WTC11 (cell line): Measurements from ENCODE around the gene SASH3. TPM values are rescaled to one million over a fixed set of nuclear protein-coding genes. Genes with fewer than 3 reads are reported as not detected.

Source experiments
- ATAC-seq: fragments of 200-7000 bp; cut with Tn5 transposase; 2 replicates; pipeline ENCODE4 v1.10.0; 2021; ENCODE audit warnings: mild to moderate bottlenecking, moderate library complexity
- CTCF ChIA-PET: fragments of 300-600 bp; sonication (Branson Sonifier 250); formaldehyde crosslinking; loops from one replicate; lab custom pipeline; 2021; ENCODE audit warnings: antibody characterized with exemption; lab: Charles Lee
- POLR2A ChIA-PET: fragments of 350-600 bp; sonication (Branson Sonifier 250); formaldehyde crosslinking; loops from one replicate; lab custom pipeline; 2021; ENCODE audit warnings: antibody characterized with exemption; lab: Charles Lee
- DNase-seq: peaks from one replicate; pipeline ENCODE4 v3.0.0; 2021; ENCODE audit warnings: low spot score
- H3K27ac Mint-ChIP-seq: 2 replicates; pipeline ENCODE4 v1.8.0; 2021; ENCODE audit warnings: mixed read lengths
- H3K27me3 Mint-ChIP-seq: 2 replicates; pipeline ENCODE4 v1.8.0; 2021; ENCODE audit warnings: low read depth, mild to moderate bottlenecking, moderate library complexity, mixed read lengths
- H3K36me3 Mint-ChIP-seq: 2 replicates; pipeline ENCODE4 v1.8.0; 2021; ENCODE audit warnings: mixed read lengths
- H3K4me1 Mint-ChIP-seq: 2 replicates; pipeline ENCODE4 v1.8.0; 2022; ENCODE audit warnings: mixed read lengths
- H3K4me3 Mint-ChIP-seq: 2 replicates; pipeline ENCODE4 v1.8.0; 2021; ENCODE audit warnings: mild to moderate bottlenecking, moderate library complexity, mixed read lengths
- H3K9me3 Mint-ChIP-seq: 2 replicates; pipeline ENCODE4 v1.8.0; 2021; ENCODE audit warnings: mixed read lengths
- AR ChIP-seq: fragments of 250-450 bp; sonication (Bioruptor Pico); IDR thresholded peaks from 2 replicates; pipeline ENCODE4 v1.9.0; 2021; ENCODE audit warnings: mild to moderate bottlenecking
- ATF2 ChIP-seq: sonication (generic); formaldehyde crosslinking; IDR thresholded peaks from 2 replicates; pipeline ENCODE4 v1.8.1; 2022; ENCODE audit warnings: low read depth, missing genetic modification reagents, borderline replicate concordance
- ATF6 ChIP-seq: sonication (generic); formaldehyde crosslinking; IDR thresholded peaks from 2 replicates; pipeline ENCODE4 v1.8.1; 2023; ENCODE audit warnings: mild to moderate bottlenecking, missing genetic modification reagents
- CBFB ChIP-seq: sonication (generic); formaldehyde crosslinking; IDR thresholded peaks from 2 replicates; pipeline ENCODE4 v1.8.1; 2022; ENCODE audit warnings: mild to moderate bottlenecking, low read depth, missing genetic modification reagents
- E2F4 ChIP-seq: sonication (generic); formaldehyde crosslinking; IDR thresholded peaks from 2 replicates; pipeline ENCODE4 v1.8.1; 2022; ENCODE audit warnings: low read depth, mild to moderate bottlenecking, moderate library complexity, missing genetic modification reagents, borderline replicate concordance
- E2F5 ChIP-seq: sonication (generic); formaldehyde crosslinking; IDR thresholded peaks from 2 replicates; pipeline ENCODE4 v1.8.1; 2022; ENCODE audit warnings: mild to moderate bottlenecking, moderate library complexity, missing genetic modification reagents
- ETV6 ChIP-seq: sonication (generic); formaldehyde crosslinking; IDR thresholded peaks from 2 replicates; pipeline ENCODE4 v1.8.1; 2022; ENCODE audit warnings: mild to moderate bottlenecking, missing genetic modification reagents
- GABPB1 ChIP-seq: sonication (generic); formaldehyde crosslinking; IDR thresholded peaks from 2 replicates; pipeline ENCODE4 v1.8.1; 2023; ENCODE audit warnings: mild to moderate bottlenecking, missing genetic modification reagents
- MAX ChIP-seq: sonication (generic); formaldehyde crosslinking; IDR thresholded peaks from 2 replicates; pipeline ENCODE4 v1.8.0; 2022; ENCODE audit warnings: mild to moderate bottlenecking, missing genetic modification reagents
- MLX ChIP-seq: sonication (generic); formaldehyde crosslinking; IDR thresholded peaks from 2 replicates; pipeline ENCODE4 v1.8.1; 2023; ENCODE audit warnings: mild to moderate bottlenecking, missing genetic modification reagents, moderate library complexity
- OVOL2 ChIP-seq: fragments of 250-450 bp; sonication (Bioruptor Pico); IDR thresholded peaks from 2 replicates; pipeline ENCODE4 v1.9.0; 2021; ENCODE audit warnings: mild to moderate bottlenecking, borderline replicate concordance
- PRDM15 ChIP-seq: sonication (generic); formaldehyde crosslinking; IDR thresholded peaks from 2 replicates; pipeline ENCODE4 v1.8.0; 2022; ENCODE audit warnings: missing genetic modification reagents
- PRRX2 ChIP-seq: fragments of 250-450 bp; sonication (Bioruptor Pico); IDR thresholded peaks from 2 replicates; pipeline ENCODE4 v1.8.0; 2021; ENCODE audit warnings: mild to moderate bottlenecking
- RORB ChIP-seq: fragments of 250-450 bp; sonication (Bioruptor Pico); IDR thresholded peaks from 2 replicates; pipeline ENCODE4 v1.9.0; 2021; ENCODE audit warnings: mild to moderate bottlenecking
- SP1 ChIP-seq: sonication (generic); formaldehyde crosslinking; conservative IDR thresholded peaks from 2 replicates; pipeline ENCODE4 v1.8.1; 2022; ENCODE audit warnings: missing genetic modification reagents
- ZNF263 ChIP-seq: sonication (generic); formaldehyde crosslinking; IDR thresholded peaks from 2 replicates; pipeline ENCODE4 v1.8.1; 2022; ENCODE audit warnings: low read depth, mild to moderate bottlenecking, moderate library complexity, missing genetic modification reagents
- ZNF532 ChIP-seq: fragments of 250-450 bp; sonication (Bioruptor Pico); IDR thresholded peaks from 2 replicates; pipeline ENCODE4 v1.9.0; 2021; ENCODE audit warnings: mild to moderate bottlenecking, borderline replicate concordance
- ZNF671 ChIP-seq: fragments of 250-450 bp; sonication (Bioruptor Pico); IDR thresholded peaks from 2 replicates; pipeline ENCODE4 v1.8.0; 2021; ENCODE audit warnings: mild to moderate bottlenecking
- total RNA-seq: library from RNA; stranded (reverse); gene quantifications from 3 replicates; pipeline ENCODE4 v1.2.3, GENCODE V29; 2021

Gene SASH3
- total RNA-seq, 1 experiment from 2014 or later, result 0.22 TPM

GRCh38 chrX:129747533-129747932 is 32.2 kb upstream of the SASH3 start (continued):
- TF ChIP-seq ATF2, result no peak
- no peak for TF ChIP-seq PRDM15 (CRISPR knock-in tag)
- TF ChIP-seq MLX (CRISPR knock-in tag), result no peak
- no peak for TF ChIP-seq OVOL2 (CRISPR knock-in tag)
- no peak for TF ChIP-seq MAX
- TF ChIP-seq PRRX2, result no peak
- no peak for TF ChIP-seq AR (CRISPR knock-in tag)
- TF ChIP-seq ETV6 (CRISPR knock-in tag), result no peak

GRCh38 chrX:129748305-129748704 is 31.4 kb upstream of the SASH3 start:
- no peak for DNase-seq
- H3K9me3 Mint-ChIP-seq, result no peaks in the 10 kb centered on the region
- H3K4me1 Mint-ChIP-seq, result peaks cover 24% of the 10 kb centered on the region
- POLR2A ChIA-PET, result no interaction called here
- H3K27me3 Mint-ChIP-seq, result peaks cover 5% of the 10 kb centered on the region
- no peak for ATAC-seq
- CTCF ChIA-PET, result no interaction called here
- H3K36me3 Mint-ChIP-seq, result no peaks in the 10 kb centered on the region
- H3K4me3 Mint-ChIP-seq, result no peak overlapping the region
- no peak overlapping the region for H3K27ac Mint-ChIP-seq
- TF ChIP-seq ZNF532 (no peak), ETV6 (CRISPR knock-in tag) (no peak), E2F4 (no peak), SP1 (CRISPR knock-in tag) (no peak), E2F5 (CRISPR knock-in tag) (no peak), ATF6 (CRISPR knock-in tag) (no peak), CBFB (CRISPR knock-in tag) (no peak), GABPB1 (CRISPR knock-in tag) (no peak), ZNF671 (CRISPR knock-in tag) (no peak), ZNF263 (CRISPR knock-in tag) (no peak), RORB (CRISPR knock-in tag) (no peak)
